H9 (cell line): Measurements from ENCODE around the gene SLCO2A1. TPM values are rescaled to one million over a fixed set of nuclear protein-coding genes. Genes with fewer than 3 reads are reported as not detected.

Source experiments
- DNase-seq: peaks from one replicate; pipeline ENCODE4 v3.0.0-alpha.2; 2017
- H2AFZ ChIP-seq: one replicate; pipeline ENCODE4 v1.6.1; 2013; ENCODE audit warnings: mild to moderate bottlenecking, low read length, control low read depth, moderate library complexity
- H2AK5ac ChIP-seq: 2 replicates; pipeline ENCODE4 v1.6.1; 2013; ENCODE audit warnings: low read length, control low read depth, mixed read lengths; ENCODE audit not compliant: insufficient read length
- H2BK120ac ChIP-seq: one replicate; pipeline ENCODE4 v1.6.1; 2013; ENCODE audit warnings: low read depth, mild to moderate bottlenecking, low read length, control low read depth, inconsistent platforms; ENCODE audit not compliant: poor library complexity, severe bottlenecking
- H2BK12ac ChIP-seq: 2 replicates; pipeline ENCODE4 v1.6.1; 2013; ENCODE audit warnings: low read length, control low read depth, mixed read lengths, low read depth; ENCODE audit not compliant: insufficient read length
- H2BK15ac ChIP-seq: 2 replicates; pipeline ENCODE4 v1.6.1; 2013; ENCODE audit warnings: low read depth, low read length, control low read depth
- H2BK20ac ChIP-seq: one replicate; pipeline ENCODE4 v1.6.1; 2013; ENCODE audit warnings: low read depth, mild to moderate bottlenecking, low read length, control low read depth, inconsistent platforms; ENCODE audit not compliant: poor library complexity, severe bottlenecking
- H2BK5ac ChIP-seq: 2 replicates; pipeline ENCODE4 v1.6.1; 2013; ENCODE audit warnings: low read length, control low read depth, mixed read lengths; ENCODE audit not compliant: insufficient read length
- H3K14ac ChIP-seq: 2 replicates; pipeline ENCODE4 v1.6.1; 2013; ENCODE audit warnings: low read length, control low read depth; ENCODE audit not compliant: insufficient read depth
- H3K18ac ChIP-seq: 2 replicates; pipeline ENCODE4 v1.6.1; 2013; ENCODE audit warnings: low read depth, mild to moderate bottlenecking, mixed read lengths, low read length, control low read depth; ENCODE audit not compliant: insufficient read length
- H3K23ac ChIP-seq: 2 replicates; pipeline ENCODE4 v1.6.1; 2013; ENCODE audit warnings: low read length, control low read depth, mixed read lengths, low read depth; ENCODE audit not compliant: insufficient read length
- H3K23me2 ChIP-seq: 2 replicates; pipeline ENCODE4 v1.6.1; 2013; ENCODE audit warnings: low read depth, mild to moderate bottlenecking, mixed read lengths, low read length, control low read depth; ENCODE audit not compliant: insufficient read length, poor library complexity, severe bottlenecking
- H3K27ac ChIP-seq: 2 replicates; pipeline ENCODE4 v1.5.1; 2013; ENCODE audit warnings: low read length, control low read depth, mixed read lengths, low read depth; ENCODE audit not compliant: insufficient read length
- H3K27me3 ChIP-seq: 2 replicates; pipeline ENCODE4 v1.6.1; 2013; ENCODE audit warnings: low read length, control low read depth, inconsistent platforms; ENCODE audit not compliant: insufficient read depth
- H3K4ac ChIP-seq: 2 replicates; pipeline ENCODE4 v1.6.1; 2013; ENCODE audit warnings: low read depth, mild to moderate bottlenecking, control low read depth, inconsistent platforms, low read length, moderate library complexity
- H3K4me1 ChIP-seq: 2 replicates; pipeline ENCODE4 v1.6.1; 2013; ENCODE audit warnings: low read length, control low read depth, inconsistent platforms; ENCODE audit not compliant: insufficient read depth
- H3K4me2 ChIP-seq: 2 replicates; pipeline ENCODE4 v1.6.1; 2013; ENCODE audit warnings: low read length, control low read depth, mixed read lengths; ENCODE audit not compliant: insufficient read length, insufficient read depth
- H3K56ac ChIP-seq: 2 replicates; pipeline ENCODE4 v1.6.1; 2013; ENCODE audit warnings: low read depth, mild to moderate bottlenecking, mixed read lengths, low read length, control low read depth; ENCODE audit not compliant: insufficient read length
- H3K79me1 ChIP-seq: 2 replicates; pipeline ENCODE4 v1.6.1; 2013; ENCODE audit warnings: low read depth, mild to moderate bottlenecking, moderate library complexity, low read length, control low read depth, inconsistent platforms; ENCODE audit not compliant: insufficient read depth, poor library complexity, severe bottlenecking
- H3K79me2 ChIP-seq: 2 replicates; pipeline ENCODE4 v1.6.1; 2013; ENCODE audit warnings: low read length, control low read depth, inconsistent platforms; ENCODE audit not compliant: insufficient read depth
- H3K9ac ChIP-seq: 2 replicates; pipeline ENCODE4 v1.6.1; 2013; ENCODE audit warnings: low read length, control low read depth, mixed read lengths; ENCODE audit not compliant: insufficient read length; ENCODE audit errors: extremely low read depth
- H3K9me3 ChIP-seq: one replicate; pipeline ENCODE4 v1.6.1; 2013; ENCODE audit warnings: low read depth, low read length, inconsistent platforms; ENCODE audit not compliant: control insufficient read depth
- H3T11ph ChIP-seq: one replicate; pipeline ENCODE4 v1.6.1; 2013; ENCODE audit warnings: mild to moderate bottlenecking, low read length, control low read depth, inconsistent platforms
- H4K20me1 ChIP-seq: one replicate; pipeline ENCODE4 v1.6.1; 2013; ENCODE audit not compliant: control insufficient read depth, insufficient read length, insufficient read depth
- H4K5ac ChIP-seq: 2 replicates; pipeline ENCODE4 v1.6.1; 2013; ENCODE audit warnings: low read depth, mild to moderate bottlenecking, mixed read lengths, low read length, control low read depth; ENCODE audit not compliant: insufficient read length
- H4K8ac ChIP-seq: replicated peaks from 2 replicates; pipeline ENCODE4 v1.6.1; 2013; ENCODE audit warnings: low read length, control low read depth, mixed read lengths, low read depth; ENCODE audit not compliant: insufficient read length
- H4K91ac ChIP-seq: 2 replicates; pipeline ENCODE4 v1.6.1; 2013; ENCODE audit warnings: low read depth, mild to moderate bottlenecking, moderate library complexity, mixed read lengths, low read length, control low read depth; ENCODE audit not compliant: insufficient read length
- H3K27ac Mint-ChIP-seq, 3 experiments: 2 replicates in 2 of 3; 3 replicates in 1 of 3; pipeline ENCODE4 v1.8.0; 2020 to 2021; ENCODE audit warnings: mixed read lengths in 3 of 3, mild to moderate bottlenecking in 1 of 3, moderate library complexity in 1 of 3
- H3K27me3 Mint-ChIP-seq: 2 replicates; pipeline ENCODE4 v1.8.0; 2021; ENCODE audit warnings: low read depth, mild to moderate bottlenecking, moderate library complexity, mixed read lengths
- H3K36me3 Mint-ChIP-seq, 3 experiments: 2 replicates in 2 of 3; 3 replicates in 1 of 3; pipeline ENCODE4 v1.8.0; 2020 to 2021; ENCODE audit warnings: low read depth in 3 of 3, mixed read lengths in 3 of 3; ENCODE audit not compliant: insufficient read depth in 1 of 3
- H3K4me1 Mint-ChIP-seq, 2 experiments: 2 replicates each; pipeline ENCODE4 v1.8.0; 2020; ENCODE audit warnings: mixed read lengths in 2 of 2
- H3K4me3 Mint-ChIP-seq, 2 experiments: 2 replicates in 1 of 2; 3 replicates in 1 of 2; pipeline ENCODE4 v1.8.0; 2020 to 2021; ENCODE audit warnings: mild to moderate bottlenecking in 2 of 2, mixed read lengths in 2 of 2, moderate library complexity in 1 of 2
- H3K9me3 Mint-ChIP-seq, 2 experiments: 2 replicates in 1 of 2; 3 replicates in 1 of 2; pipeline ENCODE4 v1.8.0; 2020; ENCODE audit warnings: mild to moderate bottlenecking in 2 of 2, mixed read lengths in 2 of 2, moderate library complexity in 1 of 2
- CTCF ChIP-seq: fragments of 200-600 bp; sonication (generic); conservative IDR thresholded peaks from 3 replicates; pipeline ENCODE4 v1.8.0; 2021; ENCODE audit warnings: antibody characterized with exemption, mild to moderate bottlenecking
- WGBS: extraction: QIAGEN DNeasy Blood & Tissue Kit; methylation state at CpG from one replicate; pipeline ENCODE4 v1.1.7; 2013; ENCODE audit warnings: missing lambda C conversion rate, low lambda C conversion rate, mixed read lengths; ENCODE audit not compliant: insufficient read length; ENCODE audit errors: extremely low coverage; 5-methylcytosine and 5-hydroxymethylcytosine counted together
- total RNA-seq: library from RNA; stranded (reverse); gene quantifications from 2 replicates; pipeline ENCODE4 v1.2.1, GENCODE V29; 2021

Gene SLCO2A1
- total RNA-seq, 1 experiment from 2014 or later, result 0.98 TPM

DNA sequence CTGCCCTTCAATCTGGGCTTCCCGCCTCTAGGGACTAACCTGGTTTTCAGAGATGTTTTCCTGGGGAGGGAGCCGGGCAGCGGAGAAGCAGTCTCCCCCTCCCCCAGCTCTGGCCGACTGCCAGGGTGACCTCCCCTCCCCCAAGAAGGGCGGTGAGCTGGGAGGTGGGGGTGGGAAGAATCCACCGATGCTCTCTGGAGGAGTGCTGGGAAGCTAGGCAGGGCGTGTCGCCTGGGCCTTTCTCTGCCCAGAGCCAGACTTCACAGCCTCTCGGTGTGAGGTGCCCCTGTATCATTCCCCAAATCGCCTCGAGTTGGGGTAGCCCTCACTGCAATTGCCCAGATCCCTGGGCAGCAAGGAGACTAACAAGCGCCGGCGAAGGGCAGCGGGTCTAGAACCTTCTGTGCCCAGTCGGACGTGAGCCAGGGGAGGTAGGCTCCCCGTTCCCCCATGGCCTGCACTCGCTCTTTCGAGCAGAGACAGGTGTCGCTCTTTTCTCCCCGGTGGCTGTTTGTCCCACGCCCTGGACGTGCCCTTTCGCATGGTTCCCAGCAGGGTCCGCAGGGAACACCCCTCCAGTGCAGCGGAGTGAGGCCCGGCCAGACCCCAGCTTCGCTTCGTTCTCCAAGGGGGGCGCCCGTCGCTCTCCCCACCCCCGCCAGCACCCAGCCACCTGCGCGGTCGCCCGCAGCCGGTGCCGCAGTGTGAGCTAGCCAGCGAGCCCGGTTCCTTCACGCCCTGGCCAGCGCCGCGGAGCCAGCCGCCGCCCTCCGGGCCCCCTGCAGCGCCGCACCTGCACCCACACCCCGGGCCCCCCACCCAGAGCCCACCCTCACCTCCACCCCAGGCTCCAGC is 135.1 kb downstream of the SLCO2A1 start:
- peak overlapping the region; percentile 79 to 83 for H3K4me3 Mint-ChIP-seq
- no peak overlapping the region for H2BK5ac ChIP-seq
- no peak overlapping the region for H3K27ac ChIP-seq

More for the DNA sequence above, 135.1 kb downstream of the SLCO2A1 start:
- Mint-ChIP-seq H3K36me3 (no peaks in the 10 kb centered on the region), H3K4me1 (peaks cover 0 to 14% of the 10 kb centered on the region in 2 experiments; a peak in 2 of 4 replicates), H3K9me3 (0 out of 5 replicates have a peak, but pooled peaks cover 0 to 2% of the 10 kb centered on the region in 2 experiments), H3K27me3 (peaks cover 65% of the 10 kb centered on the region), H3K27ac (no peak overlapping the region)
- no CpG with 5 or more reads among the region's 52 CpGs for WGBS
- H3K14ac ChIP-seq, result no peak overlapping the region
- H3K4ac ChIP-seq, result no peak overlapping the region
- H2AK5ac ChIP-seq, result no peak overlapping the region
- H4K20me1 ChIP-seq, result no peaks in the 10 kb centered on the region
- peak; percentile 48 for DNase-seq
- no peaks in the 10 kb centered on the region for H3K79me2 ChIP-seq
- H3K4me1 ChIP-seq, result no peaks in the 10 kb centered on the region; the same call in 1 of the 2 replicates
- H3T11ph ChIP-seq, result no peak overlapping the region
- H3K27me3 ChIP-seq, result peaks cover 19% of the 10 kb centered on the region
- H2AFZ ChIP-seq, result no peak overlapping the region
- H3K23me2 ChIP-seq, result peaks cover 9% of the 10 kb centered on the region
- H3K23ac ChIP-seq, result no peak overlapping the region
- H3K9ac ChIP-seq, result no peak overlapping the region
- H2BK15ac ChIP-seq, result no peak overlapping the region
- TF ChIP-seq CTCF, result no peak
- H2BK120ac ChIP-seq, result no peak overlapping the region
- no peak overlapping the region for H3K18ac ChIP-seq
- no peaks in the 10 kb centered on the region for H3K79me1 ChIP-seq
- no peak overlapping the region for H4K5ac ChIP-seq
- no peak overlapping the region for H4K8ac ChIP-seq
- H2BK12ac ChIP-seq, result no peak overlapping the region
- peak overlapping the region; percentile 80 for H3K4me2 ChIP-seq
- H4K91ac ChIP-seq, result no peak overlapping the region
- no peak overlapping the region for H3K56ac ChIP-seq
- no peaks in the 10 kb centered on the region for H3K9me3 ChIP-seq
- H2BK20ac ChIP-seq, result no peak overlapping the region
